Skeletal muscle tissue (tissue), 4 donors: ENCODE results near the gene IFITM5. TPM values are rescaled to one million over a fixed set of nuclear protein-coding genes. Genes with fewer than 3 reads are reported as not detected.

ENCODE experiments used
- H3K27ac ChIP-seq: one replicate; pipeline ENCODE4 v1.7.0; 2013; ENCODE audit warnings: mild to moderate bottlenecking, low read depth, low read length, inconsistent platforms
- H3K27me3 ChIP-seq, 3 donors: one replicate each; pipeline ENCODE4 v1.7.0; 2013; ENCODE audit warnings: low read length in 3 of 3; ENCODE audit not compliant: control insufficient read depth in 3 of 3, insufficient read depth in 3 of 3
- H3K36me3 ChIP-seq, 3 donors: one replicate each; pipeline ENCODE4 v1.7.0; 2013; ENCODE audit warnings: low read length in 3 of 3; ENCODE audit not compliant: control insufficient read depth in 3 of 3, insufficient read depth in 3 of 3
- H3K4me1 ChIP-seq, 3 donors: one replicate each; pipeline ENCODE4 v1.7.0; 2013; ENCODE audit warnings: low read length in 3 of 3, mild to moderate bottlenecking in 3 of 3; ENCODE audit not compliant: control insufficient read depth in 3 of 3, insufficient read depth in 3 of 3
- H3K4me3 ChIP-seq, 3 donors: one replicate each; pipeline ENCODE4 v1.7.0; 2013; ENCODE audit warnings: low read length in 3 of 3
- H3K9ac ChIP-seq, 3 donors: one replicate each; pipeline ENCODE4 v1.7.0; 2013; ENCODE audit warnings: low read length in 3 of 3, mild to moderate bottlenecking in 3 of 3, moderate library complexity in 2 of 3, low read depth in 1 of 3
- H3K9me3 ChIP-seq, 3 donors: one replicate each; pipeline ENCODE4 v1.7.0; 2013; ENCODE audit warnings: low read length in 3 of 3; ENCODE audit not compliant: control insufficient read depth in 3 of 3
- total RNA-seq: library from RNA; depleted of rRNA; stranded (reverse); fragments of >200 nt; gene quantifications from one replicate; pipeline ENCODE4 v1.2.3, GENCODE V29; 2014
- donor health status: Osteomylitis.

Gene IFITM5
- total RNA-seq, 1 donor from 2014 or later = not detected

DNA sequence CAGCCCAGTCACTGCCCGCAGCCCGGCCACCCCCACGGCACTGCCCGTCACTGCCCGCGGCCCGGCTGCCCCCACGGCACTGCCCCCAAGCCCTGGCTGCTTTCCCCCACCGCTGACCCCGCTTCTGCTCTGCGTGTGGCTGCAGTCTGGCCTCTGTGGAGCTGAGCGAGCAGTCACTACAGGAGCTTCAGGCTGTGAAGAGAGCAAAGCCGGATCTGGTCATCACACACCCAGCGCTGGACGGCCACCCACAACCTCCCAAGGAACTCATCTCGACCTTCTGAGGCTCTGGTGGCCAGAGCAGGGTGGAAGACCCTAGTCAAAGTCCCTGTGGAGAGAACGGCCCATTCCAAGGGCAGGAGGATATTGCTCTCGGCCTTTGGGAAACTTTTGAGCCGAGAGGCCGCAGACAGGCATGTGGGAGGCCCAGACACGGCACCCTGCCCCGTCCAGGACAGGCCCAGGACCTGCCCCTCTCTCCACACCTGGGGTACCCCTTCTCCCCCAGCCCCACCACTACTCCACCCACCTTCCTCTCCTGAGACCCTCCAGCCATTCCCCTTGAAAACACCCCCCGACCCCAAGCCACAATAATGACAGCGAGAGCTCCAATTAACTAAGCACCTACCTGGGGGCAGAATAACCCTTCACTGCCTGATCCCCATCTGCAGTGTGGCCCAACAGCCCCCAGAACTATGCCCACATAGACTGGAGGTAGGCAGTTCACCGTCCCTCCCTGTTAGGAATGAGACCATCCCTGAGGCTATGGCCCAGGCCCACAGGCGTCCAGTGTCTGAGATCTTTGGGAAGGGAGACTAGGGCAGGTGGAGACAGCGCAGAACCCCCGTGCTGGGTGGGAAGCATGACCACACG lies 14.1 kb downstream of the IFITM5 start:
- Histone ChIP-seq H3K27me3 (peaks cover 66 to 71% (median 70%) of the 10 kb centered on the region in 3 donors), H3K4me3 (no peak overlapping the region), H3K27ac (no peak overlapping the region), H3K9ac (no peak overlapping the region), H3K4me1 (peaks cover 5 to 26% (median 21%) of the 10 kb centered on the region in 3 donors), H3K9me3 (no peaks in the 10 kb centered on the region), H3K36me3 (no peaks in the 10 kb centered on the region)

DNA sequence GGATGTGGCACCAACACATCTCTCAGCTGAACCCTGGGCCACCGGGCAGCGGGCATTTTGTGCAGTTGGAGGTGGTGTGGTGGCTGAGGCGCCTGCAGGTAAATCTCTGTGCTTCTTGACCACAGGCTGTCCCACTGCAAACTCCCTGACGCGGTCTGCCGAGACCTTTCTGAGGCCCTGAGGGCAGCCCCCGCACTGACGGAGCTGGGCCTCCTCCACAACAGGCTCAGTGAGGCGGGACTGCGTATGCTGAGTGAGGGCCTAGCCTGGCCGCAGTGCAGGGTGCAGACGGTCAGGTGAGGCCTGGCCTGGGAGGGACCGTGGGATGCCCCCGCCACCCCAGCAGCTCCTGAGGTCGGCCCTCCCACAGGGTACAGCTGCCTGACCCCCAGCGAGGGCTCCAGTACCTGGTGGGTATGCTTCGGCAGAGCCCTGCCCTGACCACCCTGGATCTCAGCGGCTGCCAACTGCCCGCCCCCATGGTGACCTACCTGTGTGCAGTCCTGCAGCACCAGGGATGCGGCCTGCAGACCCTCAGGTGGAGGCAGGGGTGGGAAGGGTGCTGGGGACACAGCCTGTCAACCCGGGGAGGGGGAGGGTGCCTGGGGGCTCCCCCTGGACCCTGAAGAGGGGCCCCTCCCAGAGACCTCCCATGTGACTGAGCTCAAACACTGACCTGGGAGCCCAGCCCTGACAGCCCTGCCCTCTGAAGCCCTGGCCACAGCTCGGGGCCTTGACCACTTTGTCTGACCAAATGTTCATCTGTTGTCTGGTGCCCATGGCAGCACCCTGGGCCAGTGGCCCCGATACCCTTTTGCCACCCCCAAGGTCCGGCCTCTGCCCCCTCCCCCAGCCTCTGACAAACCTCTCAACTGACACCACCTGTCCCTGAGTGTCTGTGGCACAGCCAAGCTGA lies 15.0 kb downstream of the IFITM5 start:
- Histone ChIP-seq H3K27ac (no peak overlapping the region), H3K9me3 (no peaks in the 10 kb centered on the region), H3K4me1 (peaks cover 8 to 22% (median 19%) of the 10 kb centered on the region in 3 donors), H3K9ac (no peak overlapping the region), H3K36me3 (no peaks in the 10 kb centered on the region), H3K27me3 (peaks cover 72 to 74% (median 74%) of the 10 kb centered on the region in 3 donors), H3K4me3 (no peak overlapping the region)

GRCh38 chr11:283405-284104 lies 15.8 kb downstream of the IFITM5 start:
- Histone ChIP-seq H3K4me3 (no peak overlapping the region), H3K36me3 (no peaks in the 10 kb centered on the region), H3K9ac (no peak overlapping the region), H3K27me3 (peaks cover 80 to 83% (median 81%) of the 10 kb centered on the region in 3 donors), H3K4me1 (peaks cover 8 to 22% (median 19%) of the 10 kb centered on the region in 3 donors), H3K9me3 (no peaks in the 10 kb centered on the region), H3K27ac (no peak overlapping the region)

DNA sequence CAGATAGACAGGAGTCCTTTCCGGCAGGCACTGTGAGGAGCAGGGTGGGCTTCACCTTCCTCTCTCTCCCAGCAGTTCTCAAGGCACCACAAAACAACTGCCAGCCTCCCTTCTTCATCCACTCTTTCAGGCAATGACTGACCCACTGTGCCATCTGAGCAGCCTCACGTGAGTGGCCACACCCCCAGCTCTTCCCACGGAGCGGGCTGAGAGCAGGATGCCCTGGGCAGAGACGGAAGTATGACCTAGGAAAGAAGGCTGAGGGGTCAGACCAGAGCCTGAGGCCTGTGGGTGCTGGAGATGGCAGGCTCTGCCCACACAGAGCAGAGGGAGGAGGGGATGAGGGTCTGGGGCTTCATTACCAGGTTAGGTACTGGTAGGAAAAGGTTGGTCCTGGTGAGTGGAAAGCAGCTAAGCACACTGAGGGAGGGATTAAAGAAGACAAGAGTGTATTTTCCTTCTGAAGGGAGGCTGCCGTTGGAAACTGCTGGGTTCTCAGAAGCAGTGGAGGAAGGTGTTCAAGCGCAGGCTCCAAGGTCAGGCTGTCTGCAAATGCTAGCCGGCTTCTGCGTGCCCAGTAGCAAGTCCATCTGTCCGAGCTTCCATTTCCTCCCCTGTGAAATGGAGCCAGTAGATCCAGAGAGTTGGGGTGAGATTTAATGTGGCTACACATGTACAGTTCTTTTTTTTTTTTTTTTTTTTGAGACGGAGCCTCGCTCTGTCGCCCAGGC lies 16.5 kb downstream of the IFITM5 start:
- H3K9ac ChIP-seq = no peak overlapping the region
- H3K27ac ChIP-seq = no peak overlapping the region
- no peaks in the 10 kb centered on the region for H3K36me3 ChIP-seq
- H3K27me3 ChIP-seq = peaks cover 81 to 84% (median 82%) of the 10 kb centered on the region in 3 donors
- no peak overlapping the region for H3K4me3 ChIP-seq
- no peaks in the 10 kb centered on the region for H3K9me3 ChIP-seq
- peaks cover 8 to 16% (median 12%) of the 10 kb centered on the region in 3 donors for H3K4me1 ChIP-seq

- H3K9ac ChIP-seq = no peak overlapping the region
- H3K36me3 ChIP-seq = no peaks in the 10 kb centered on the region
- no peak overlapping the region for H3K27ac ChIP-seq
- no peaks in the 10 kb centered on the region for H3K9me3 ChIP-seq
- H3K4me3 ChIP-seq = no peak overlapping the region
- peaks cover 8 to 15% (median 10%) of the 10 kb centered on the region in 3 donors for H3K4me1 ChIP-seq
- peaks cover 76 to 81% (median 80%) of the 10 kb centered on the region in 3 donors for H3K27me3 ChIP-seq
Observed at GRCh38 chr11:282171-282570, 17.2 kb downstream of the IFITM5 start.

DNA sequence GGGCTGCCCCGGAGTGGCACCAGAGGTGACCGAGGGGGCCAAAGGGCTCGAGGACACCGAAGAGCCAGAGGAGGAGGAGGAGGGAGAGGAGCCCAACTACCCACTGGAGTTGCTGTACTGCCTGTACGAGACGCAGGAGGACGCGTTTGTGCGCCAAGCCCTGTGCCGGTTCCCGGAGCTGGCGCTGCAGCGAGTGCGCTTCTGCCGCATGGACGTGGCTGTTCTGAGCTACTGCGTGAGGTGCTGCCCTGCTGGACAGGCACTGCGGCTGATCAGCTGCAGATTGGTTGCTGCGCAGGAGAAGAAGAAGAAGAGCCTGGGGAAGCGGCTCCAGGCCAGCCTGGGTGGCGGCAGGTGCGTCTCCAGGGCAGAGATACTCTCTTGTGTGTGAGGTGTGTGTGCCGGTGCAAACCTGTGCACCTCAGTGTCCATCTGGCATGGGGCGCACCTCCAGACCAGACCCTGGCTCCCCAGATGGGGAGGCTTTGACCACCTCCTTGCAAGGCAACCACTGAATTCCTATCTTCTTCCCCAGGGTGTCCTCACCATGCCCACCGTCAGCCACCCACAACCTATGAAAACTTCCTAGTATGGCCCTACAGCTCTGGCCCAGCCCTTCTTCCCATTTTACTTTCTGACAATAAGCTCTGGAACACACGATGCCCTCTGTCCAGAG lies 17.7 kb downstream of the IFITM5 start:
- Histone ChIP-seq H3K27me3 (peaks cover 73 to 81% (median 78%) of the 10 kb centered on the region in 3 donors), H3K9me3 (no peaks in the 10 kb centered on the region), H3K27ac (no peak overlapping the region), H3K4me3 (no peak overlapping the region), H3K36me3 (no peaks in the 10 kb centered on the region), H3K9ac (no peak overlapping the region), H3K4me1 (peaks cover 8 to 15% (median 10%) of the 10 kb centered on the region in 3 donors)

- Histone ChIP-seq H3K27me3 (peaks cover 72 to 79% (median 76%) of the 10 kb centered on the region in 3 donors), H3K4me1 (peaks cover 8 to 15% (median 10%) of the 10 kb centered on the region in 3 donors), H3K27ac (no peak overlapping the region), H3K4me3 (peak overlapping the region in 1 of 3 donors; percentile 14), H3K9ac (no peak overlapping the region), H3K9me3 (no peaks in the 10 kb centered on the region), H3K36me3 (no peaks in the 10 kb centered on the region)
Observed at GRCh38 chr11:280706-281485, 18.4 kb downstream of the IFITM5 start.

- Histone ChIP-seq H3K9me3 (no peaks in the 10 kb centered on the region), H3K4me1 (peaks cover 8 to 15% (median 10%) of the 10 kb centered on the region in 3 donors), H3K27me3 (peaks cover 68 to 71% (median 69%) of the 10 kb centered on the region in 3 donors), H3K4me3 (peak overlapping the region in 1 of 3 donors; percentile 20), H3K27ac (no peak overlapping the region), H3K9ac (no peak overlapping the region), H3K36me3 (no peaks in the 10 kb centered on the region)
Observed at GRCh38 chr11:279966-280705, 19.2 kb downstream of the IFITM5 start.
